HTR-8/SVneo (cell line): Measurements from ENCODE around the gene HYAL1.

Experiments used
- DNase-seq: peaks from one replicate; pipeline ENCODE4 v3.0.0; 2011; ENCODE audit warnings: low spot score, mixed read lengths; ENCODE audit not compliant: insufficient read length
- FAIRE-seq: peaks from 2 replicates; lab custom pipeline; 2011; peaks lifted over from hg19 to GRCh38; lab: Jason Lieb, UNC

Gene HYAL1, protein sequence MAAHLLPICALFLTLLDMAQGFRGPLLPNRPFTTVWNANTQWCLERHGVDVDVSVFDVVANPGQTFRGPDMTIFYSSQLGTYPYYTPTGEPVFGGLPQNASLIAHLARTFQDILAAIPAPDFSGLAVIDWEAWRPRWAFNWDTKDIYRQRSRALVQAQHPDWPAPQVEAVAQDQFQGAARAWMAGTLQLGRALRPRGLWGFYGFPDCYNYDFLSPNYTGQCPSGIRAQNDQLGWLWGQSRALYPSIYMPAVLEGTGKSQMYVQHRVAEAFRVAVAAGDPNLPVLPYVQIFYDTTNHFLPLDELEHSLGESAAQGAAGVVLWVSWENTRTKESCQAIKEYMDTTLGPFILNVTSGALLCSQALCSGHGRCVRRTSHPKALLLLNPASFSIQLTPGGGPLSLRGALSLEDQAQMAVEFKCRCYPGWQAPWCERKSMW

DNA sequence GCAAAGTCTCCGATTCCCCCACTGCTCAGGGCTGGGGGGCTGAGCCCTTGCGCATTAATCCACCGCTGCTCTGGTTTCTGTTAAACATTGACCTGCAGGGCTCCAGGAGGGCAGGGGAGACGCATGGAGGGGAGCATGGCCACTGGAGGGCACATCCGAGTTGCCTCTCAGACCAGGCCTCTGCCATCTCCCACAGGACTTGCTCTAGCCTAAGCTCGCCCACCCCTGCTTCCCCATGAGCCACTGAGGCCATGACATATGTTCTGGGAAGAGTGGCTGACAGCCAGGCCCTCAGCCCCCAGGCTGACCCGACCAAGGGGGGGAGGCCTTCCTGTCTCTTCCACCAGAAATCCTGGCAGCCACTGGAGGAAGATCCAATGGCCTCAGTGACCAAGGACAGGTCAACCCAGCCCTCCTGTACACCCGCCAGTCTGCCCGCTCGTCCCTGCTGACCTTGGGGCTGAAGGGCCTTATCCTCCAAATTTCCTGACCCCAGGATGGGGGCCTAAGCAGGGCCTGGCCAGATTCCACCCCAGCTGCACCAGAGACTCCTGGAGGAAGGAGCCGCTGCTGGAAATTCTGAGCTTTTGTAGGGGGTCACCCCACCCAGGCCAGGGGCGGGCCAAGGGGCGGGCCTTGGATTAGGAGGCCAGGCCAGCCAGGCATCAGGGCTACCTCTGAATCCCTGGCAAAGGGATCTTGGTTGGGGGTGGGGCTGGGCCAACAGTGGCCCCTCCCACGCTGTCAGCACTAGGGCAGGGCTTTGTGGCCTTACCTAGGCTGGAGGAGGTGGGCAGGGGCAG is at the start of gene HYAL1:
HYAL1 (minus strand) TSS at position 562 of the 803 bp plus-strand sequence. CDS start 618 bp downstream, outside the sequence.
- DNase-seq (no peak), FAIRE-seq (no peak)

DNA sequence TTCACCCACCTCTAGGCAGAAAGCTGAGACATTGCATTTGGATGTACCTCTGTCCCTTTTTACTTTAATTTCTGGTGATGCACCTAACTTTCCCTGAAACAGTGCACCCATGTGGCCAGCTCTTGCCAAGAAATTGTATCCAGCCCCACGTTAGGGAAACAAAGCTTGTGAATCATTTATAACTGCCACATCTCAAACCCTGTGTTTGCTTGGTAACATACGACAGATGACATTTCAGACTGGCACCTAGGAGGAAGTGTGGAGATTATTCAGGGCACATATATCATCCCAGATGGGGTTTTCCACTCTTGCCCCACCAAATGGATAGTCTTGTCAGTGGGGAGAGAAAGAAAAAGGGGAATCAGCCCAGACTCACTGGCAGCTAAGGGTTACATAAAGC is 49.4 kb upstream of the HYAL1 start:
- DNase-seq: no peak

DNA sequence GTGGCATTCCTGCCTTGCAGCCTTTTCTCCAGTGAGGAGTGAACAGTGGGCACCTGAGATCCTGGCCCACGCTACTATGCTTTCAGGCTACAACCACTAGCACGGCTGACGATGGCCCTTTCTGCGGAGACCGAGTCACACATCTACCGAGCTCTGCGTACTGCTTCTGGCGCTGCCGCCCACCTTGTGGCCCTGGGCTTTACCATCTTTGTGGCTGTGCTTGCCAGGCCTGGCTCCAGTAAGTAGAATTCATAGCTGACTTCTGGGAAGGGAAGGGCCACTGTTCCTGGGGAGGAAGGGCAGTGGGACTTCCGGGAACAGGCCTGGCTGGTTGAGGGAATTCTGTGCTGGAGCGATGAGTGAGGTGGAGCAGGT is 47.9 kb upstream of the HYAL1 start:
- DNase-seq: no peak
- FAIRE-seq: no peak

More for the DNA sequence above, 49.4 kb upstream of the HYAL1 start:
- FAIRE-seq: no peak

DNA sequence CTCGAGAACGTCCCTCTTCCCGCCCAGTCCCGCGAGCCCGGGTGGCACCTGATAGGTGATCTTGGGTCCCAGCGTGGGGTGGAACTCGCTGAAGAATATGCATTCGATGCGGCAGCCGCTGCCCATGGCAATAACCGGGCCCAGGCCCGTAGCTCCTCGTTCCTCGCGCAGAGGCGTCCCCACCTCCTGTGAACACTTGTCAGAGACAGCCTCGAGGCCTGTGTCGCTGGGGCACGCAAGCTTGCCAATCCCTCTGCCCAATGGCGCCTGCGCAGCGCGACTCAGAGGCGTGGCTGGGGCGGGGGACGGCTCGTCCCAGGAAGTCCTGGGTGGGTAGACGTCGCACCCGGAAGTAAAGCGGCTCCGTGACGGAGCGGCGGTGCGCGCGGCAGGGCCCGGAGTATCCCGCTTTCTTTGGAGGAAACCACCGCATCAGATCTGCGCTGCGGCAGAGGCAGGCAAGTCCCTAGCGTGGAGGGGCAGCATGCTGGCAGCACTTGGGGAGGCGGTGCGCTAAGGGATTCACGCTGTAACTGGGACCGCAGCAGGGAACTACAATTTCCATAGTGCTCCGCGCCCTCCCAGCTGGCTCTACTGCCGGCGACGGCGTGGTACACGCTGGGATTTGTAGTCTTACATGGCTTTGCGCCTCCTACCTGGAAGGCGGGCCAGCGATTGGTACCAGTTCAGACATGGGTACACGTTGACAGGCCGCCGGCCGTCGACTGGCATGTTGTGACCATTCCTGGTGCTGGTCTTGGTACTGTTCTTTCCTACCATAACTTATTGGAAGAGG is 47.4 kb upstream of the HYAL1 start, which contains the start of the genes CYB561D2 and NPRL2:
CYB561D2 (plus strand) TSS at position 336 of the 796 bp plus-strand sequence. CDS start 572 bp downstream, outside the sequence.
NPRL2 (minus strand) TSS at position 249 of the 796 bp plus-strand sequence; CDS start at position 126, 123 bp downstream.
- DNase-seq: peak; percentile 98
- FAIRE-seq: peak; percentile 97

DNA sequence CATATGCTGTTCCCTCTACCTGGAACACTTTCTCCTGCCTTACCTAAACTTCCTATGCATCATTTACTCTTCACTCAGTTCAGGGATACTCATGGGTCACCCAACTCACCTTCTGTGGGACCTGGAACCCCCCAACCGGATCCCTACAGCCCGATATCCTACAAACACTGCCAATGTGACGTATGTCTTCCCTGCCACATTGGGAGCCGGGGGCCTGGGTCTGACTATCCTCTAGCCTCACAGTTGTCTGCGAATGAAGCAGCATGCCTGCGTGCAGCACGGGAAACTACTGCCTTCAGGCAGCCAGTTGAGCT is 46.8 kb upstream of the HYAL1 start:
- DNase-seq (no peak), FAIRE-seq (no peak)

DNA sequence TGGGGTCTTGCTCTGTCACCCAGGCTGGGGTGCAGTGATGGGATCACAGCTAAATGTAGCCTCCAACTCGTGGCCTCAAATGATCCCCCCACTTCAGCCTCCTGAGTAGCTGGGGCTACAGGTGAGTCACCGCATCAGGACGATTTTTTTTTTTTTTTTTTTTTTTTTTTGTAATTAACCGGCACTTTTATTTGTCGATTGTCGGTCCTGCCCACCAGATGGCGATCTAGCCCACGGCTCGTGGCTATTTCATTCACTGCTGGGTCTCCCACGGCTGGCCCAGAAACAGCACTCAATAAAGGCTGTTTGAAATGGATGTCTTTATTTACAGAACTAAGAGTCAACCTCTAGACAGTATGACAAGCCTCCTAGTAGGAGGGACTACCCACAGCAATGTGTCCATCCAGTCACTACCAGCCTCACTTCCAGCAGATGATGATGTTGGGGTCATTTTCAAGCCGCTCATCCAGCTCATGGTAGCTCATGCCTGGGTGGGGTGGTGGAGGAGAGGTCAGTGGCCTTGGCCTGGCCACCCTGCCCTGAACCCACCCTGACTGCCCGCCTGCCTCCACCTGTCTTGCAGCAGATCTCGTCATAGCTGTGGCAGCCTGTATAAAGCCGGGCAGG is 43.9 kb upstream of the HYAL1 start:
- DNase-seq (peak; percentile 70), FAIRE-seq (no peak)

DNA sequence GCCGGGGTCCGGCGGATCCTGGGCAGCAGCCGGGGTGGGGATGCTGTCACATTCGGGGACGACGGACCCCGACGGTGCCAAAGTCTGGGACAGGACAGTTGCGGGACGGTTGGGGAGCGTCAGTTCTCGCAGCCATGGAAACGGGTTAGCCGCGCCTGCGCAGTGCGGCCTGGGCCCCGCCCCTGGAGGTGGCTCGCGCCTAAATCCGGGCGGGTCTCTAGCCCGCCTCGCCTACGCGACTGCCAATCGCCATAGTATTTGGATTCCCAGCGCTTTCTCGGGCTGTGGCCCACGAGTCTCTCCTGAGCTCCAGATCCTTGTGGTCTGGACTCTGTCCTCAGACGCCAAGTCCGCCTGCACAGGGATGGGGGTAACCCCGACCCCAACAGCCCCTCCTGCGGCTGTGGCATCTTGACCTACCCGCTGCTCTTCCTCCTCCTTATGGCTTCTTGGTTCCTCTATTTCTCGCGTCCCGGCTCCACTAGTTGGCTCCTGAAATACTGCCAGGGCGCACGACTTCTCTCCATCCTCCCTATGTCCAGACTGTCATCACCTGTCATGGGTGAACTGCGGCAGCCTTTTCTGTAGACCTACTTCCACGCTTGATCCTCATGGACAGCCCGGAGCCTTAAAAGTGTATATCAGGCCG is 42.3 kb upstream of the HYAL1 start, which contains the start of gene ZMYND10:
ZMYND10 (minus strand) TSS at position 147 of the 649 bp plus-strand sequence. CDS start 153 bp downstream, outside the sequence.
- DNase-seq (no peak), FAIRE-seq (peak; percentile 9)

DNA sequence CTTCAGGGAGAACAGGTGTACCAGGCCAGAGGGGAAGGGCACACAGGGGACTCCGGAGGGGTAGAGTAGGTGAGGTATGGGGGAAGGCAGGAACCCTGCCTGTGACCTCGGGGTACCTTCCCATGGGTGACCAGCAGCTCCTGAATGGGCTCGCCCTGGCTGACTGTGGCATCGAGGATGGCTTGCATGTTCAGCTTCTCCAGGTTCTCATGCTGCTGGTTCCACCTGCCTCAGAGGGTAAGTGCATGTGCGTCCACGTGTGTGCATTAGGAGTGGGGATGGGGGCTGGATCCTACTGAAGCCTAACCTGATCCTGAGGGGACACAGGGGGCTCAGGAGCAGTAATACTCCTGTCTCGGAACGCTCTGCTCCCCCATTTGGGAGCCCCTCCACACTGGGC is 41.6 kb upstream of the HYAL1 start:
- DNase-seq: no peak
- no peak for FAIRE-seq

DNA sequence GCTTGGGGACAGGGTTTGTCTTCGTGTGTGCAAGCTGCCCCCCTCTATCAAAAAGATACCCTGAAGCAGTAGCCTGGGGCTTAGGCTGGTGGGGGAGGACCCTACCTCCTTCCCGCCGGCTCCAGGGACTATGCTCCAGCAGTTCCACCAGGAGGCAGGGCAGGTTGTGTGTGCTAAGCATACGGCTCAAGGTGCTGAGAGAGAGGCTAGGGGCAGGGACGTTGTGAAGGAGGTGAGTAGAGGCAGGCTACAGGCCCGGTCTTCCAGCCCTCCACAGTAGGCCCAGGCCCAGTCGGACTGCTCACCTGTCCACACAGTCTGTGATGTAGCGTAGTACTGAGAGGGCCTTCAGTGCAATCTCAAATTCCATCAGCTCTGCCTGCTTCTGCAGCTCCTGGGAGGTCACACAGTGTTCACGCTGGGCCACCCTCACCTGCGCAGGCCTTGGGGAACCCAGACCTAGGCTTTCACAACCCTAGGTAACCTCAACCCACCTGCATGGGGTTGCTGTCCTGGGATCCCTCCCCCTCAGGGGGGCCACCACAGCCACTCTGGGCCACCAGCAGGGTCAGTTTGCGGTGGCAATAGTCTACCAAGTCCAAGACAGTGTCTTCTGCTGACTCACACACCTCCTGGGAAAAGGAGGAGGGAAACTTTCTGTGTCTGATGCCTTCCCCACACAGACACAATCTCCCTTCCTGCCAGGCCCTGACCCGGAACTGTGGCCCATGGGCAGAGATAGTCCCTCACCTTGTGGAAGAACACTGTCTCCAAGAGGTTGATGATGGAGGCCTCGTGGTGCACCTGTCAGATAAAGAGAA is 39.6 kb upstream of the HYAL1 start:
- FAIRE-seq: no peak
- no peak for DNase-seq

DNA sequence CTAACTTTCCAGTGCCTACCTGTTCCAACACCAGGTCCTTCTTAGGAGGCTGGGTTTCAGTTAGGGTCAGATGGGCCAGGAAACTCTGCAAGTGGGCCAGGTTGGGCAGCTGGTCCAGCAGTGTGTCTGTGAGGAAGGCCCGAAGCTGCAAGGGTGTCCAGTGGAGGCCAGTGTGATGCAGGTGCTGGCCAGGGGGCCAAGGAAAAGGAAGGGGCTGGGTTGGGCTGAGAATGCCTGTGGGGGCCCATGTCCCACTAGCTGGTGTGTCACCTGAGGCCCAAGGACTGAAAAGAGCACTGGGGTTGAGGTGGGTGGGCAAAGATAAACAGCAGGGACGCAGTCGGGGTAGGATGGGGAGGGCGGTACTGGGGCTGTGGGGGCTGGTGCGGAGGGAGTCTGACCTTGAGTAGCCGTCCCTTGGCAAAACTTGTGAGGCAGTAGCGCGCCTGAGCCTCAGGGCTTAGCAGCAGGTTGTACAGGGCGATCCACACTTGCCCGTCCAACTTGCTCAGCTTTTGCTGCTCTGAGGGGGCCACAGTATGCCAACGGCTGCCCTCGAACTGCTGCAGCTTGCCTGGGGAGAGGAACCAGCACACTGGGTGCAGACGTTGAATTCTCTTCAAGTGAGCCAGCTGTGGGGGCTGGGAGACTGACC is 38.7 kb upstream of the HYAL1 start:
- FAIRE-seq: no peak
- DNase-seq: no peak

DNA sequence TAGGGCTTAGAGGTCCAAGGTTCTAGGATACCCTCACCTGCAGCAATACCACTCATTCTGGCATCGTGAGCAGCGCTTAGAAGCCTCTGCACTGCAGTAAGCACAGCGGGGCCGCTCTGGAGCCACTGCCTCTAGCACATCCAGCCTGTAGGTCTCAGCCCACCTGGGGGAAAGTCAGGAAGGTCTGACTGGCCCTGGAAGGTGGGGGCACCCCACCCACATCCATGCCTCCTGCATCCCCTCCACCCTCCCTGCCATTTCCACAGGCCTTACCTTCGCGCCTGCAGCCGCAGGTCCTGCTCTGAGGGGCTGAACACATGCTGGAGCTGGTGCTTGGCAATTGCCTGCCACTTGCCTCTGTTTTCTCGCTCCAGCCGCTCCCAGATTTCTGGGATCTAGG is 38.2 kb upstream of the HYAL1 start:
- no peak for FAIRE-seq

DNA sequence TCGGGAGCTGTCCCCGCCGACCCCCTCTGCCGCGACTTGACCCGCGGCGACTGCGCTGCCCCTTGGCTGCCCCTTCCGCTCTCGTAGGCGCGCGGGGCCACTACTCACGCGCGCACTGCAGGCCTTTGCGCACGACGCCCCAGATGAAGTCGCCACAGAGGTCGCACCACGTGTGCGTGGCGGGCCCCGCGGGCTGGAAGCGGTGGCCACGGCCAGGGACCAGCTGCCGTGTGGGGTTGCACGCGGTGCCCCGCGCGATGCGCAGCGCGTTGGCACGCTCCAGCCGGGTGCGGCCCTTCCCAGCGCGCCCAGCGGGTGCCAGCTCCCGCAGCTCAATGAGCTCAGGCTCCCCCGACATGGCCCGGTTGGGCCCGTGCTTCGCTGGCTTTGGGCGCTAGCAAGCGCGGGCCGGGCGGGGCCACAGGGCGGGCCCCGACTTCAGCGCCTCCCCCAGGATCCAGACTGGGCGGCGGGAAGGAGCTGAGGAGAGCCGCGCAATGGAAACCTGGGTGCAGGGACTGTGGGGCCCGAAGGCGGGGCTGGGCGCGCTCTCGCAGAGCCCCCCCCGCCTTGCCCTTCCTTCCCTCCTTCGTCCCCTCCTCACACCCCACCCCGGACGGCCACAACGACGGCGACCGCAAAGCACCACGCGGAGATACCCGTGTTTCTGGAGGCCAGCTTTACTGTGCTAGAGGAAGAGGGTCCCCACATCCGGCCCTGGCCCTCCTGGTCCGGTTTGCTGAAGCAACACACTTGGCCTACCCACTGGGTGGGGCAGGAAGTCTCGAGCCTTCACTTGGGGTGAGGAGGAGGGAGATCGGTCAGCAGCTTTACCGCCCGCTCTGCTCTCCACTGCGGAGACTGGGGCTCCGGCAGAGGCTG is 37.3 kb upstream of the HYAL1 start, which contains the start of gene RASSF1:
RASSF1 (minus strand) TSS at position 389 of the 882 bp plus-strand sequence; CDS start at position 358, 31 bp downstream.
- DNase-seq: no peak
- FAIRE-seq: no peak

More for the DNA sequence above, 38.2 kb upstream of the HYAL1 start:
- DNase-seq: no peak

DNA sequence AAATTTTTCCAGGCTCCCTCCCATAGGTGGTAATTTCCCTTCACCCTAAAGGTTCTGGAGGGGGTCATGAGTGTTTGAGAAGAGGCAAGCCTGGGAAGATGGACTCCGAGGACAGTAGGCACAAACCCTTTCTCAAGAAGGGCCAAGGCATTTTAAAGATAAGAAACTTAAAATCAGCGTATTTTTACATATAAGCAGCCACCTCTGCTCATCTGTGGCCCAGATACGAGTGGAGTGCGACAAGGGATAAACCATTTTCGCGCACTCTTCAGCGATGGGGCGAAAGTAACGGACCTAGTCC is 36.7 kb upstream of the HYAL1 start:
- DNase-seq (no peak), FAIRE-seq (no peak)

DNA sequence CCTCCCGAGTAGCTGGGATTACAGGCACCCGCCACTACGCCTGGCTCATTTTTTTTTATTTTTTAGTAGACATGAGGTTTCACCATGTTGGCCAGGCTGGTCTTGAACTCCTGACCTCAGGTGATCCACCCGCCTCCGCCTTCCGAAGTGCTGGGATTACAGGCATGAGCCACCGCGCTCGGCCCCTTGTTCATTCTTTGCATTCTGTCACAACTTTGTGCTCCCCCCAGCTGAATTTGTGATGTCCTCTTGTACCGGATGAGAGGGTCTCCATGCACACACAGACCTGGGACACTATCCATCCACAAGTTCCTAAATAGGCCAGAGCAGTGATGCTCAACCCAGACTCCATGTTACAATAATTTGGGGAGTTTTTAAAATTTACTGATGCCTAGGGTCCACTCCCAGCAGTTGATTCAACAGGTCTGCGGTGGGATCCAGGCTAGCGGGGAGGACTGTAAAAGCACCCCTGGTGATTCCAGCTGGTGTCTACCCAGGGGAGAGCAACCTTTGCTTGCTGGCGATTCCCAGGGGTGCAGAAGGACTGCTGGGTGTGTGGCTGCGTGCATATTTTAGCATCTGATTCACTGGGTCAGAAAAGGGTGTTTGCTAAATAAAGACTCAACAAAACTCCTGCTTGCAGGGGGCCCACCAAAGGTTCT is 36.2 kb upstream of the HYAL1 start:
- DNase-seq (no peak), FAIRE-seq (no peak)

DNA sequence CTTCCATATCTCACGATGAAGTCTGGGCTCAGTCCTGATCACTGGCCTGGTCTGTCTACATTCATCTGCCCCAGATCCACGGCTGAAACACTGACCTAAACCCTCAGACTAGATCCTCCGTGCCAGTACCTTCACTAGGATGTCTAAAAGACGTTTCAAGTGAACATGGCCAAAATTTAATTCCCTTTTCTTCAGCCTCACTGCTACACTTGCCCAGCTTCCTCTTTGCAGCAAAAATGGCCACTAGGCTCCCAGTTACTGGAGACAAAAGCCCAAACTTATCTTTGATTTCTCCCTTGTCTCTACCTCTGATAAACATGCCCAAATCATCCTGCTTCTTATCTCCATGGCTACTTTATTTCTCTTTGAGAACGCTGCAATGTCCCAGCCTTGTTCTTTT is 35.6 kb upstream of the HYAL1 start:
- DNase-seq (no peak), FAIRE-seq (no peak)

DNA sequence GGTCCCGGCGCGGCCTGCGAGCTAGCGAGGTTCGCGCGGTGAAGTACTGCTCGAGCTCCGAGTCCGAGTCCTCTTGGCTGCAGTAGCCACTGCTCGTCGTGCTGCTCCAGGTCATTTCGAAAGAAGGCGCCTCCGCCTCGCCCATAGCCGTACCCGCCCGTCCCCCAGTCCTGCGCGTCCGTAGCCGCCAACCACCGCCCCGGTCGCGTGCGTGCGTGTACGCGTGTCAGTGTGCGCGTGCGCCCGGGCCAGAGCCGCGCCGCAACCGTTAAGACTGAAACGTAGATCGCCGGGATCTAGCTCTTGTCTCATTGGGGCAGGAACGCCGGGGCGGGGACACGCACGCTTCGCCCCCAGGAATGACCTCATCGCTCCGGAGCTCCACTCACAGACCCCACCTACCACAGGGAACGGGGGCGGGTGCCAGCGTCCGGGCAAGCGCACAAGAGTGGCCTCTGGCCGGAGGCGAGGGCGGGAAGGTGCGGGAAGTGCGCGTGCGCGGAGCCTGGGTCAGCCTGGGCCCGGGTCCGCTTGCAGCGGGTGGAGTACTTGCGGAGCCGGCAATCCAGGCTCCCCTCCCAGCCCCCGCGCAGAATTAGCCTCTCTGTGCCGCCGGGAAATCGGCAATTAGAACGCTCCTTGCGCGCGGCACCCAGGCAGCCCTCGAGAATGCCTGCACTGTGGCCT is 33.9 kb upstream of the HYAL1 start:
- peak; percentile 99 for DNase-seq
- FAIRE-seq: peak; percentile 99
